HFFc6 (cell line): ENCODE data around the gene VSTM5. TPM values are rescaled to one million over a fixed set of nuclear protein-coding genes. Genes with fewer than 3 reads are reported as not detected.

Experiments
- DNase-seq: peaks from one replicate; pipeline ENCODE4 v3.0.0-alpha.2; 2018
- H3K27ac Mint-ChIP-seq: 2 replicates; pipeline ENCODE4 v1.8.0; 2020; ENCODE audit warnings: mild to moderate bottlenecking, mixed read lengths
- H3K27me3 Mint-ChIP-seq: 2 replicates; pipeline ENCODE4 v1.8.0; 2021; ENCODE audit warnings: mild to moderate bottlenecking, moderate library complexity, mixed read lengths; ENCODE audit not compliant: insufficient read depth
- H3K36me3 Mint-ChIP-seq: 2 replicates; pipeline ENCODE4 v1.8.0; 2021; ENCODE audit warnings: low read depth, mixed read lengths
- H3K4me1 Mint-ChIP-seq: 2 replicates; pipeline ENCODE4 v1.8.0; 2020; ENCODE audit warnings: low read depth, mixed read lengths
- H3K4me3 Mint-ChIP-seq: 2 replicates; pipeline ENCODE4 v1.8.0; 2020; ENCODE audit warnings: mild to moderate bottlenecking, moderate library complexity, mixed read lengths
- H3K9me3 Mint-ChIP-seq: 2 replicates; pipeline ENCODE4 v1.8.0; 2020; ENCODE audit warnings: mild to moderate bottlenecking, mixed read lengths
- CTCF ChIP-seq: fragments of 200-600 bp; sonication (generic); IDR thresholded peaks from 2 replicates; pipeline ENCODE4 v1.5.0; 2021; ENCODE audit warnings: antibody characterized with exemption, mild to moderate bottlenecking
- total RNA-seq, 6 experiments: library from RNA; stranded (reverse); fragmentation: NEBNext Ultra II Directional; extraction: Animal tissue kit (Norgen Biotek cat#: 25700); gene quantifications; 2 replicates in 1 of 6; 3 replicates in 5 of 6; pipeline ENCODE4 v1.2.3, GENCODE V29; 2021

Gene VSTM5
- total RNA-seq, 6 experiments from 2014 or later: 0.09 to 0.28 (median 0.20) TPM; not detected in 1

DNA sequence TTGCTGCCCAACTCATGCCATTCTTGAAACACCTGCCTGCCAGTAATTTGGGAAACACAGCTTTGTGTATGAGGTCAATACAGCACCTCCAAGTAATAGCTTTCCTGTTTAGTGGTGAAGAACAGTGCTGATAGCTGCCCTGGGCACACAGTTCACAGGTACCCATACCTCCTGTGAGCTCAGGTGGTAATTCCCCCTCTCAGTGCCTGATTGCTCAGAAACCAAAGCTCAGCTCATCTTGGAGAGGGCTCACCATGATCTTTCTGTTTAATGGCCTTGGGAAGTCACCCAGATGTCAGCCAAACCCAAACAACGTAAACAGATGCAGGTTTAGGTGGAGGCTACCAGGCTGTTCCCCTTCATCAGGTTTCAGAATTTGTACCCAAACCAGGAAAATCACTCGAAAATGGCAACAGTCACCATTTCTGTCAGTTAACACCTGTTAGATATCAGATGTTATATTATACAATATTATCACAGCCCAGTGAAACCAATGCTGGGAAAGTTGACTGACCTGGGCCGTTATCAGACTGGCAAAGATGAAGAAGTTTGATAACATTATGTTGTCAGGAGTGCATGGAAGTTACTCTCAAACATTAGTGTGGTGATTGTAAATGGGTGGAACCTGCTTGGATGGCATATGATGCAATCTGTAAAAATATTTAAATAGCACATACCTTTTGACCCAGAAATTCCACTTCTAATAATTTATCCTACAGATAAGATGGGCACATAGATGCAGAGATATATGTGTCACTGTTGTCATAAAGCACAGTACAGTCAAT is 18.9 kb downstream of the VSTM5 start:
- Mint-ChIP-seq H3K27ac (no peak overlapping the region), H3K36me3 (no peaks in the 10 kb centered on the region), H3K4me1 (no peaks in the 10 kb centered on the region), H3K27me3 (peaks cover 12% of the 10 kb centered on the region), H3K9me3 (no peaks in the 10 kb centered on the region), H3K4me3 (no peak overlapping the region)
- TF ChIP-seq CTCF: no peak
- no peak for DNase-seq

DNA sequence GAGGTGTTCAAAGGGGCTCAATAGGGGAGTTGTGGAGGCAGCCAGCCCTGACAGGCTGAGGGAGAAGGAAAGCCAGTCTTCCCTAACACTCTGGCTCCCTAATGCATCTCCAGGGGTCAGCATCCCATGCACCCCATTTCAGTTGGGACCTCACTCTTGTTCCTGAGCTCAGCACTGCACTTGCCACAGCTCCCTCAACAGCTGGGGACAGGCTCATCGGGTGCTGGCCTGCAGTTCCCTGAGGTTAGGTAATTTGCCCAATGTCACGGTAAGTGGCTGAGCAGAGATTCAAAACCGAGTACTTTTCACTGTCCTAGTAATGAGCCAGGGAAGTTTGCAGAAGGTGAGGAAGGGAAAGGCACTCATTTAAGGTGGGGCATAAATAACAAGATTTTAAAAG is 20.8 kb downstream of the VSTM5 start:
- peaks cover 12% of the 10 kb centered on the region for H3K27me3 Mint-ChIP-seq
- no peaks in the 10 kb centered on the region for H3K36me3 Mint-ChIP-seq
- no peaks in the 10 kb centered on the region for H3K9me3 Mint-ChIP-seq
- no peak for DNase-seq
- no peak overlapping the region for H3K27ac Mint-ChIP-seq
- H3K4me3 Mint-ChIP-seq: no peak overlapping the region
- no peaks in the 10 kb centered on the region for H3K4me1 Mint-ChIP-seq
- no peak for TF ChIP-seq CTCF

- Mint-ChIP-seq H3K36me3 (no peaks in the 10 kb centered on the region), H3K27me3 (peaks cover 5% of the 10 kb centered on the region; the same call in 1 of the 2 replicates), H3K9me3 (no peaks in the 10 kb centered on the region), H3K27ac (no peak overlapping the region), H3K4me3 (no peak overlapping the region), H3K4me1 (peaks cover 5% of the 10 kb centered on the region; the same call in 1 of the 2 replicates)
- TF ChIP-seq CTCF: no peak
- DNase-seq: no peak
These were observed 23.1 kb downstream of the VSTM5 start for GRCh38 chr11:93827363-93827762.

- Mint-ChIP-seq H3K27me3 (peaks cover 2% of the 10 kb centered on the region; the same call in 1 of the 2 replicates), H3K9me3 (no peaks in the 10 kb centered on the region), H3K4me3 (no peak overlapping the region), H3K36me3 (no peaks in the 10 kb centered on the region), H3K27ac (no peak overlapping the region), H3K4me1 (peaks cover 9% of the 10 kb centered on the region; the same call in 1 of the 2 replicates)
- TF ChIP-seq CTCF: no peak
- DNase-seq: no peak
These were observed 27.2 kb downstream of the VSTM5 start for GRCh38 chr11:93823210-93823609.

- TF ChIP-seq CTCF: no peak
- peak; percentile 18 for DNase-seq
- Mint-ChIP-seq H3K27ac (no peak overlapping the region), H3K4me3 (no peak overlapping the region), H3K4me1 (peaks cover 9% of the 10 kb centered on the region; the same call in 1 of the 2 replicates), H3K36me3 (no peaks in the 10 kb centered on the region), H3K9me3 (no peaks in the 10 kb centered on the region), H3K27me3 (peaks cover 2% of the 10 kb centered on the region; the same call in 1 of the 2 replicates)
These were observed 28.1 kb downstream of the VSTM5 start for GRCh38 chr11:93822359-93822758.
